ENCODE results near the gene KCNF1.

Gene KCNF1

GRCh38 chr2:10875126-10875525 is 36.6 kb upstream of the KCNF1 start:
- Histone ChIP-seq H3K9me2 (replicated peaks; ENCODE audit: control insufficient read depth, low read length) (no peaks in the 10 kb centered on the region), H4K20me1 (ENCODE audit: control insufficient read depth, insufficient read depth, low read depth, low read length) (no peaks in the 10 kb centered on the region), H3K27me3 (ENCODE audit: control insufficient read depth, low read length) (peaks cover 3% of the 10 kb centered on the region; the same call in 1 of the 2 replicates), H3K79me2 (ENCODE audit: control insufficient read depth, low read length) (no peaks in the 10 kb centered on the region), H3K4me2 (ENCODE audit: low read length) (no peak overlapping the region), H3K36me3 (ENCODE audit: control insufficient read depth, low read length) (no peaks in the 10 kb centered on the region), H3K4me1 (ENCODE audit: control insufficient read depth, low read length) (no peaks in the 10 kb centered on the region), H3K9me3 (ENCODE audit: control insufficient read depth, insufficient read depth, low read length) (no peaks in the 10 kb centered on the region), H3K4me3 (ENCODE audit: low read length) (no peak overlapping the region), H3F3A (ENCODE audit: control insufficient read depth, insufficient read depth) (no peaks in the 10 kb centered on the region), H3K27ac (ENCODE audit: low read depth, low read length) (no peak overlapping the region)
- TF ChIP-seq CTCF (IDR thresholded peaks at IDR 0.05; ENCODE audit: low read depth, low read length, poor library complexity, severe bottlenecking) (no peak), EZH2phosphoT487 (IDR thresholded peaks at IDR 0.05; ENCODE audit: borderline replicate concordance, low read length) (no peak)

GRCh38 chr2:10876394-10876793 is 35.3 kb upstream of the KCNF1 start:
- Histone ChIP-seq H3K4me1 (ENCODE audit: control insufficient read depth, low read length) (no peaks in the 10 kb centered on the region), H3K4me3 (ENCODE audit: low read length) (no peak overlapping the region), H3K27ac (ENCODE audit: low read depth, low read length) (no peak overlapping the region), H3K9me2 (replicated peaks; ENCODE audit: control insufficient read depth, low read length) (no peaks in the 10 kb centered on the region), H4K20me1 (ENCODE audit: control insufficient read depth, insufficient read depth, low read depth, low read length) (no peaks in the 10 kb centered on the region), H3K36me3 (ENCODE audit: control insufficient read depth, low read length) (no peaks in the 10 kb centered on the region), H3F3A (ENCODE audit: control insufficient read depth, insufficient read depth) (no peaks in the 10 kb centered on the region), H3K27me3 (ENCODE audit: control insufficient read depth, low read length) (0 out of 2 replicates have a peak, but pooled peaks cover 3% of the 10 kb centered on the region), H3K4me2 (ENCODE audit: low read length) (no peak overlapping the region), H3K79me2 (ENCODE audit: control insufficient read depth, low read length) (no peaks in the 10 kb centered on the region), H3K9me3 (ENCODE audit: control insufficient read depth, insufficient read depth, low read length) (no peaks in the 10 kb centered on the region)
- TF ChIP-seq EZH2phosphoT487 (IDR thresholded peaks at IDR 0.05; ENCODE audit: borderline replicate concordance, low read length) (no peak), CTCF (IDR thresholded peaks at IDR 0.05; ENCODE audit: low read depth, low read length, poor library complexity, severe bottlenecking) (no peak)

- H3K9me3 ChIP-seq (ENCODE audit: control insufficient read depth, insufficient read depth, low read length): no peaks in the 10 kb centered on the region
Measured at GRCh38 chr2:10876963-10877362, 34.8 kb upstream of the KCNF1 start.

More at GRCh38 chr2:10876963-10877362, 34.8 kb upstream of the KCNF1 start:
- TF ChIP-seq CTCF (IDR thresholded peaks at IDR 0.05; ENCODE audit: low read depth, low read length, poor library complexity, severe bottlenecking) (no peak), EZH2phosphoT487 (IDR thresholded peaks at IDR 0.05; ENCODE audit: borderline replicate concordance, low read length) (no peak)
- Histone ChIP-seq H3K27me3 (ENCODE audit: control insufficient read depth, low read length) (0 out of 2 replicates have a peak, but pooled peaks cover 3% of the 10 kb centered on the region), H3K27ac (ENCODE audit: low read depth, low read length) (no peak overlapping the region), H3K4me1 (ENCODE audit: control insufficient read depth, low read length) (no peaks in the 10 kb centered on the region), H3K36me3 (ENCODE audit: control insufficient read depth, low read length) (no peaks in the 10 kb centered on the region), H3K4me3 (ENCODE audit: low read length) (no peak overlapping the region), H3K4me2 (ENCODE audit: low read length) (no peak overlapping the region), H3K9me2 (replicated peaks; ENCODE audit: control insufficient read depth, low read length) (no peaks in the 10 kb centered on the region), H4K20me1 (ENCODE audit: control insufficient read depth, insufficient read depth, low read depth, low read length) (no peaks in the 10 kb centered on the region), H3F3A (ENCODE audit: control insufficient read depth, insufficient read depth) (no peaks in the 10 kb centered on the region), H3K79me2 (ENCODE audit: control insufficient read depth, low read length) (no peaks in the 10 kb centered on the region)
